ENCODE results near the gene SPTLC2. TPM values are rescaled to one million over a fixed set of nuclear protein-coding genes. Genes with fewer than 3 reads are reported as not detected.
A peak's percentile ranks its signal among the peaks of the same experiment; 100 is the strongest.

SPTLC2 gene
- total RNA-seq, 1 donor: 36.7 TPM

DNA sequence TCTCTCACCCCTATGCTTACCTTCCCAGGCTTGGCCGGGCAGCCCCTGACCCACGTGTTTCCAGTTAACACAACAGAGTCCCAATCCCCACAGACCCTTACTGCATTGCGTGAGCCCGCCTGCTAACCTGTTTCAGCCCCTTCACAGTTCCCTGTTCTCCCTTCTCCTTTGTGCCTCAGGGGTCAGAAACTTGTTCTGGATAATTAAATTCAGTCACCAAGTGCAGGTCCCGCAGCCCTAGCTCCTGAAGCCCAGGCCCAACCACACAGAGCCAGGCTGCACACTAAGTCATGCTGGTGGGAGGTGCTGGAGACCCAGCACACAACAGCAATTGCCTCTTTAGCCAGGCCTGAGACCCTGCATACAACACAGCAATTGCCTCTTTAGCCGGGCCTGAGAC is 127.4 kb downstream of the SPTLC2 start:
- H3K4me3 ChIP-seq (ENCODE audit: low read depth, low read length): no peak overlapping the region
- no peak for DNase-seq (ENCODE audit: low read depth)
- TF ChIP-seq, protein P1, sequence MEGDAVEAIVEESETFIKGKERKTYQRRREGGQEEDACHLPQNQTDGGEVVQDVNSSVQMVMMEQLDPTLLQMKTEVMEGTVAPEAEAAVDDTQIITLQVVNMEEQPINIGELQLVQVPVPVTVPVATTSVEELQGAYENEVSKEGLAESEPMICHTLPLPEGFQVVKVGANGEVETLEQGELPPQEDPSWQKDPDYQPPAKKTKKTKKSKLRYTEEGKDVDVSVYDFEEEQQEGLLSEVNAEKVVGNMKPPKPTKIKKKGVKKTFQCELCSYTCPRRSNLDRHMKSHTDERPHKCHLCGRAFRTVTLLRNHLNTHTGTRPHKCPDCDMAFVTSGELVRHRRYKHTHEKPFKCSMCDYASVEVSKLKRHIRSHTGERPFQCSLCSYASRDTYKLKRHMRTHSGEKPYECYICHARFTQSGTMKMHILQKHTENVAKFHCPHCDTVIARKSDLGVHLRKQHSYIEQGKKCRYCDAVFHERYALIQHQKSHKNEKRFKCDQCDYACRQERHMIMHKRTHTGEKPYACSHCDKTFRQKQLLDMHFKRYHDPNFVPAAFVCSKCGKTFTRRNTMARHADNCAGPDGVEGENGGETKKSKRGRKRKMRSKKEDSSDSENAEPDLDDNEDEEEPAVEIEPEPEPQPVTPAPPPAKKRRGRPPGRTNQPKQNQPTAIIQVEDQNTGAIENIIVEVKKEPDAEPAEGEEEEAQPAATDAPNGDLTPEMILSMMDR (IDR thresholded peaks at IDR 0.05; ENCODE audit: insufficient read depth, low read length): no peak

DNA sequence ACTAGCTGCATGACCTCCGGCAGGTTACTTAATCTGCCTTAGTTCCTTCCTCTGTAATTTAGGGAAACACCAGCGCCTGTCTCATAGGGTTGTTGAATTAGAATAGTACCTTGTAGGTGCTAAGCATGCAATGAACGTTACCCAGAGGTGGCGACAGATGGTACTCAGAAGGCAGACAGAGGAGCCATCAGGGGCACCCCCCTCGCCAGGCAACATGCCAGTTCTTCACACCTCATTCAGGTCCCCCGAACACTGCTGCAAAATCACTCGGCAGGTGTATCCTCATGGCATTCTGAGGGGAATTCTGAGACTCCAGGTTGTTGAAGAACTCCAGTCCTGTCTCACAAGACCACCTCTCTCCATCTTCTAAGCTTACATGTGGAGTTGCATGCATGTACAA is 127.9 kb downstream of the SPTLC2 start:
- TF ChIP-seq, protein P1 (IDR thresholded peaks at IDR 0.05; ENCODE audit: insufficient read depth, low read length): no peak
- DNase-seq (ENCODE audit: low read depth): no peak
- no peak overlapping the region for H3K4me3 ChIP-seq (ENCODE audit: low read depth, low read length)

DNA sequence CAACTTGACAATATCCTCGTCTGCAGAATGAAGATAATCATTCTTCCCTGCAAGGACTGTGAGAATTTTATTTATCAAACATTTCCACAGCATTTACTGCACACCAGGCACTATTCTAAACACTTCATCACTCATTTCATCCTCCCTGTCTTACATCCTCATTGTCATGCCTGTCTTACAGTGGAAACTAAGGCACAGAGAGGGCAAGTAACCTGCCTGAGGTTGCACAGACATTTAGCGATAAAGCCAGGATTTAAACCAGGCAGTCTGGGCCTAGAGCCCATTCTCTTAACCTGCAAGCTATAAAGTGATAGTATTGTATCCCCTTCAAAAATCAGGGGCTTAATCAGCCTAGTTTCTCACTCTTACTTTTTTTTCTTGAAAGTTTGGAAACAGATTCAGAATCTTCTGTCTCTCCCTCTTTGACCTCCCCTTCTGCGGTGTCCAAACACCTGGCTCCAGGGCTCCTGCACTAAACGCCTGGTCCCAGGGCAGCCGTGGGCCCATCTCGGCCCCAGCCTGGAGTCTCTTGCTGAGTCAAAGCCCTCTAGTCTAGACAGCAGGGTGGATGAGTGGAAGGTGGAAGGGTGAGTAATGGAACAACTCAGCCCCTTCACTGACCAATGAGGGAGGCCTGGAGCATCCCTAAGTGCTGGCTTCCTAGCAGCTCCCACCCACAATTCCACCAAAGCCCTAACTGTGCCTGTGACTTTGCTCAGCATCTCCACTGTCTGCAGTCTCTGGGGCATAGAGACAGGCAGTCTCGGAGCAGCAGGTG is 130.3 kb downstream of the SPTLC2 start:
- TF ChIP-seq, protein P1 (IDR thresholded peaks at IDR 0.05; ENCODE audit: insufficient read depth, low read length): no peak
- no peak overlapping the region for H3K4me3 ChIP-seq (ENCODE audit: low read depth, low read length)
- peak; percentile 63 for DNase-seq (ENCODE audit: low read depth)

DNA sequence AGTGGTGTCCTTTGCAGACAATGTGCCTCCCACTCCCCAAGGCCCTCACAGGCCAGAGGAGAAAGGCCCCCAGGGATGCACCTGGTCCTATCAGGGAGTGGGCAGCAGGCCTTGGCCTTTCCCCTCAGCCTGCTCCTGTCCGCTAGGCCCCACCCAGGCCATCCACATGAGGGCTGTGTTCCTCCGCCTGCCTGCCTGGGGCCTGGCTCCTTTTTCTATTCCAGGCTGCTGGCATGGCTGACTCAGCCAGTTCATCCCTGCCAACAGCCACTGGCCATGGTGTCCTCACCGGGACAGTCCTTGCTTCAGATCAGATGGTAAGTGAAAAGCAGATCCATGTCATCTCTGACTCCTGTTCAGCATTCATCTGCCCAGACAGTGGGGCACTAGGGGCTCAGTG is 131.2 kb downstream of the SPTLC2 start:
- DNase-seq (ENCODE audit: low read depth): no peak
- H3K4me3 ChIP-seq (ENCODE audit: low read depth, low read length): no peak overlapping the region
- TF ChIP-seq, protein P1 (IDR thresholded peaks at IDR 0.05; ENCODE audit: insufficient read depth, low read length): no peak

DNA sequence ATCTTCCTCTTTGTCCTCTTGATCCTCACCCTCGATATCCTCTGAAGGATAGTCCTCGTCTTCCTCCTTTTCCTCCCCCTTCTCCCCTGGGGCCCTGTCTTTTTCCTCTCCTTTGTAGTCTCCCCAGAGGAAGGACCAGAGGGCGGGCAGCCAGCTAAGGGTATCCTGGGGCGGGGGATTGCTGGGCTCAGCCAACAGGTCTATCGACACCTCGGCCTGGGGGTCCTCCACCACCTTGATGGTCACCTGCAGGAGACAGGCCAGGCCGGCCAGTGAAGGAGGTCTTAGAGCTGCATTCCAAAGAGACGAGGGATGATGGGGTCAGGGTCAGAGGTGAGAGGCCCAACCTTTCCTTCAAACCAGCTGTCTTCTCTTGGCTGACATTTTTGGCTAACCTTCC is 134.0 kb downstream of the SPTLC2 start:
- H3K4me3 ChIP-seq (ENCODE audit: low read depth, low read length): no peak overlapping the region
- TF ChIP-seq, protein P1 (IDR thresholded peaks at IDR 0.05; ENCODE audit: insufficient read depth, low read length): no peak

DNA sequence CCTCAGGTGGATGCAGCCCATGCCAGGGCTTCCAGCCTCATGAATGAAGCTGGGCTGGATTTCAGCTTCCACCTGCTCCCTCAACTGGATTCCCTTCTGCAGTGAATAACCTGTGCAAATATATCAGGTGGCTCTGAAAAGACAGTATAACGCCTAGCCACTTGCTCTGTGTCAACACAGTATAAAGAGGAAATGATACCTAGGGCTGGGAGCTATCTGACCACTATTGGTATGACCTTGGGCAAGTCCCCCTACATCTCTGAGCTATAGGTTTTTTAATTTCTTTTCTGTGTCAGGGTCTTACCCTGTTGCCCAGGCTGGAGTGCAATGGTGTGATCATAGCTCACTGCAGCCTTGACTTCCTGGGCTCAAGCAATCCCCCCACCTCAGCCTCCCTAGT is 137.6 kb downstream of the SPTLC2 start:
- TF ChIP-seq, protein P1 (IDR thresholded peaks at IDR 0.05; ENCODE audit: insufficient read depth, low read length): no peak
- H3K4me3 ChIP-seq (ENCODE audit: low read depth, low read length): no peak overlapping the region
- no peak for DNase-seq (ENCODE audit: low read depth)

More for the DNA sequence above, 134.0 kb downstream of the SPTLC2 start:
- DNase-seq (ENCODE audit: low read depth): no peak

DNA sequence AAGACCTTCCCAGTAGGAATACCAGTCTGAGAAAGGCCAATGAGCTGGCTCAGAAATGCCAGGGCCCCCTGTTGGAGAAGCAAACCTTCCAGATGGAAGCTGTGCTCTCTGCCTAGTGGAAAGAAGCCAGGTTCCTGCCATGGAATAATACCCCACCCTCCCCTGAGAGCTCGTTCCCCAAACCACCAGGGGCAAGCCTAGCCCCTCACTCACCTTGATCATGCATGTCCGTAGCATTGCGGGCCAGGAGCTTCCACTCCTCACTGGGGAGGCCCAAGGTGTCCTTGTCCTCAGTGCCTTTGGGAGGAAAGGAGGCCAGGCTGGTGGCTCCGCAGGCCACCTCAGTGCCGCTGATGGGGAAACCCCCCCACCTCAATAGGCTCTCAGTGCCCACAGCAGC is 138.4 kb downstream of the SPTLC2 start:
- TF ChIP-seq, protein P1 (IDR thresholded peaks at IDR 0.05; ENCODE audit: insufficient read depth, low read length): no peak
- no peak overlapping the region for H3K4me3 ChIP-seq (ENCODE audit: low read depth, low read length)
- no peak for DNase-seq (ENCODE audit: low read depth)

Data from fibroblast of the aortic adventitia (primary cell).